Epithelial cell of proximal tubule (primary cell): ENCODE results near the gene PDCD1LG2. TPM values are rescaled to one million over a fixed set of nuclear protein-coding genes. Genes with fewer than 3 reads are reported as not detected.

ENCODE experiments used
- DNase-seq: peaks from one replicate; pipeline ENCODE4 v3.0.0-alpha.2; 2011; ENCODE audit warnings: low read depth
- H3K4me3 ChIP-seq: 2 replicates; pipeline ENCODE4 v1.5.1; 2011; ENCODE audit warnings: low read depth, mild to moderate bottlenecking, low read length
- CTCF ChIP-seq: conservative IDR thresholded peaks from 2 replicates; pipeline ENCODE4 v1.5.1; 2012; ENCODE audit warnings: low read depth, mild to moderate bottlenecking, low read length
- total RNA-seq: library from RNA; depleted of rRNA; stranded (reverse); fragments of >200 nt; gene quantifications from 2 replicates; pipeline ENCODE4 v1.2.3, GENCODE V29; 2015

Gene PDCD1LG2
- total RNA-seq, 1 donor from 2014 or later: 2.7 TPM

- DNase-seq: no peak
- no peak overlapping the region for H3K4me3 ChIP-seq
- no peak for TF ChIP-seq CTCF
Observed at GRCh38 chr9:5485378-5486085, 24.8 kb upstream of the PDCD1LG2 start.

GRCh38 chr9:5486988-5487387, 23.3 kb upstream of the PDCD1LG2 start:
- TF ChIP-seq CTCF: no peak

GRCh38 chr9:5488221-5489008, 21.9 kb upstream of the PDCD1LG2 start:
- DNase-seq: no peak
- TF ChIP-seq CTCF: no peak
- H3K4me3 ChIP-seq: no peak overlapping the region

More at GRCh38 chr9:5486988-5487387, 23.3 kb upstream of the PDCD1LG2 start:
- no peak overlapping the region for H3K4me3 ChIP-seq
- no peak for DNase-seq

GRCh38 chr9:5489630-5490490, 20.5 kb upstream of the PDCD1LG2 start:
- DNase-seq: no peak
- TF ChIP-seq CTCF: no peak
- H3K4me3 ChIP-seq: no peak overlapping the region

- TF ChIP-seq CTCF: no peak
- H3K4me3 ChIP-seq: no peak overlapping the region
- no peak for DNase-seq
Observed at GRCh38 chr9:5492965-5493678, 17.2 kb upstream of the PDCD1LG2 start.
